SK-N-SH treated with all-trans-retinoic acid at 6 μM for 48 hours (cell line): ENCODE data around the gene TRIP11.
"Not testable (repeated sequence)": the region's sequence is repeated elsewhere in the genome, so short reads cannot be mapped to it uniquely, and the experiment has no call there.

Experiments used
- ARNTL ChIP-seq: fragments of 450-650 bp; formaldehyde crosslinking; IDR thresholded peaks from 2 replicates; pipeline ENCODE4 v1.5.0; 2020; ENCODE audit warnings: low read depth, mild to moderate bottlenecking, moderate library complexity, borderline replicate concordance
- CREB5 ChIP-seq: fragments of 250-450 bp; sonication (Bioruptor Pico); IDR thresholded peaks from 2 replicates; pipeline ENCODE4 v1.5.1; 2020; ENCODE audit warnings: low read depth, mild to moderate bottlenecking, moderate library complexity
- CSDC2 ChIP-seq: fragments of 250-450 bp; sonication (Bioruptor Pico); IDR thresholded peaks from 2 replicates; pipeline ENCODE4 v1.5.0; 2020; ENCODE audit warnings: mild to moderate bottlenecking, moderate library complexity
- OSR1 ChIP-seq: fragments of 250-450 bp; sonication (Bioruptor Pico); IDR thresholded peaks from 2 replicates; pipeline ENCODE4 v1.8.0; 2022; ENCODE audit warnings: moderate library complexity, mild to moderate bottlenecking, inconsistent platforms
- TCF4 ChIP-seq: fragments of 250-450 bp; sonication (Bioruptor Pico); IDR thresholded peaks from 2 replicates; pipeline ENCODE4 v1.8.0; 2021; ENCODE audit warnings: mild to moderate bottlenecking, moderate library complexity, borderline replicate concordance
- TOX ChIP-seq: fragments of 250-450 bp; sonication (Bioruptor Pico); IDR thresholded peaks from 2 replicates; pipeline ENCODE4 v1.8.0; 2021; ENCODE audit warnings: mild to moderate bottlenecking, moderate library complexity, borderline replicate concordance
- ZNF70 ChIP-seq: fragments of 450-650 bp; formaldehyde crosslinking; IDR thresholded peaks from 2 replicates; pipeline ENCODE4 v1.5.0; 2020; ENCODE audit warnings: mild to moderate bottlenecking, moderate library complexity
- ZNF8 ChIP-seq: fragments of 450-650 bp; formaldehyde crosslinking; IDR thresholded peaks from 2 replicates; pipeline ENCODE4 v1.5.0; 2020; ENCODE audit warnings: mild to moderate bottlenecking, moderate library complexity
- TF ChIP-seq, protein P1 (sequence below): fragments of 250-450 bp; sonication (Bioruptor Pico); IDR thresholded peaks from 2 replicates; pipeline ENCODE4 v1.8.0; 2020; ENCODE audit warnings: mild to moderate bottlenecking, moderate library complexity, borderline replicate concordance

DNA sequence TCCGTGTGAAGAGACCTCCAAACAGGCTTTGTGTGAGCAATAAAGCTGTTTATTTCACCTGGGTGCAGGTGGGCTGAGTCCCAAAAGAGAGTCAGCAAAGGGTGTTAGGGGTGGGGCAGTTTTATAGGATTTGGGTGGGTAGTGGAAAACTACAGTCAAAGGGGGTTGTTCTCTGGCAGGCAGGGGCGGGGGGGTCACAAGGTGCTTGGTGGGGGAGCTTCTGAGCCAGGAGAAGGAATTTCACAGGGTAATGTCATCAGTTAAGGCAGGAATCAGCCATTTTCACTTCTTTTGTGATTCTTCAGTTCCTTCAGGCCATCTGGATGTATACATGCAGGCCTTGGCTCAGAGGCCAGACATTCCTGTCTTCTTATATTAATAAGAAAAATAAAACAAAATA, 1.9 kb upstream of the TRIP11 start:
- TF ChIP-seq, protein P1, sequence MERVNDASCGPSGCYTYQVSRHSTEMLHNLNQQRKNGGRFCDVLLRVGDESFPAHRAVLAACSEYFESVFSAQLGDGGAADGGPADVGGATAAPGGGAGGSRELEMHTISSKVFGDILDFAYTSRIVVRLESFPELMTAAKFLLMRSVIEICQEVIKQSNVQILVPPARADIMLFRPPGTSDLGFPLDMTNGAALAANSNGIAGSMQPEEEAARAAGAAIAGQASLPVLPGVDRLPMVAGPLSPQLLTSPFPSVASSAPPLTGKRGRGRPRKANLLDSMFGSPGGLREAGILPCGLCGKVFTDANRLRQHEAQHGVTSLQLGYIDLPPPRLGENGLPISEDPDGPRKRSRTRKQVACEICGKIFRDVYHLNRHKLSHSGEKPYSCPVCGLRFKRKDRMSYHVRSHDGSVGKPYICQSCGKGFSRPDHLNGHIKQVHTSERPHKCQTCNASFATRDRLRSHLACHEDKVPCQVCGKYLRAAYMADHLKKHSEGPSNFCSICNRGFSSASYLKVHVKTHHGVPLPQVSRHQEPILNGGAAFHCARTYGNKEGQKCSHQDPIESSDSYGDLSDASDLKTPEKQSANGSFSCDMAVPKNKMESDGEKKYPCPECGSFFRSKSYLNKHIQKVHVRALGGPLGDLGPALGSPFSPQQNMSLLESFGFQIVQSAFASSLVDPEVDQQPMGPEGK (CRISPR knock-in tag) = not testable (repeated sequence)
- not testable (repeated sequence) for TF ChIP-seq ARNTL, ZNF70, TOX, OSR1, ZNF8, CSDC2, CREB5, TCF4 (CRISPR knock-in tag)
